Gastroesophageal sphincter (tissue), 3 donors: ENCODE measurements around the gene CCDC150.
"Not testable (repeated sequence)": the region's sequence is repeated elsewhere in the genome, so short reads cannot be mapped to it uniquely, and the experiment has no call there.

Experiments used
- EP300 ChIP-seq: sonication (generic); formaldehyde crosslinking; IDR thresholded peaks from one replicate; pipeline ENCODE4 v1.6.1; 2017; ENCODE audit warnings: antibody characterized with exemption, mild to moderate bottlenecking
- POLR2A ChIP-seq, 2 donors: fragments of 450-650 bp; IDR thresholded peaks; one replicate each; pipeline ENCODE4 v1.6.1; 2017; ENCODE audit warnings: antibody characterized with exemption in 2 of 2, mild to moderate bottlenecking in 2 of 2, moderate library complexity in 1 of 2
- POLR2AphosphoS5 ChIP-seq: sonication (generic); formaldehyde crosslinking; IDR thresholded peaks from one replicate; pipeline ENCODE4 v1.6.1; 2017; ENCODE audit warnings: antibody characterized with exemption
- TF ChIP-seq, protein P1 (sequence below), 4 experiments: fragments of 200-600 bp in 2 of 4; fragments of 450-650 bp in 2 of 4; sonication (generic) in 1 of 4; IDR thresholded peaks; one replicate each; pipeline ENCODE4 v1.5.1; 2017 to 2019; ENCODE audit warnings: antibody characterized with exemption in 4 of 4, mild to moderate bottlenecking in 2 of 4, moderate library complexity in 2 of 4

DNA sequence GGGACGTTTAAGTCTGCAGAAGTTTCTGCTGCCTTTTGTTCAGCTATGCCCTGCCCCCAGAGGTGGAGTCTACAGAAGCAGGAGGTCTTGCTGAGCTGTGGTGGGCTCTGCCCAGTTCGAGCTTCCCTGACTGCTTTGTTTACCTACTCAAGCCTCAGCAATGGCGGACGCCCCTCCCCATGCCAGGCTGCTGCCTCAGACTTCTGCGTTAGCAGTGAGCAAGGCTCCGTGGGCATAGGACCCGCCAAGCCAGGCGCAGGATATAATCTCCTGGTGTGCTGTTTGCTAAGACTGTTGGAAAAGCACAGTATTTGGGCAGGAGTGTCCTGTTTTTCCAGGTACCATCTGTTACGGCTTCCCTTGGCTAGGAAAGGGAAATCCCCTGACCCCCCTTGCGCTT, 70.5 kb downstream of the CCDC150 start:
- not testable (repeated sequence) for TF ChIP-seq POLR2A (IDR thresholded peaks at IDR 0.05); POLR2AphosphoS5; EP300
- TF ChIP-seq, protein P1, sequence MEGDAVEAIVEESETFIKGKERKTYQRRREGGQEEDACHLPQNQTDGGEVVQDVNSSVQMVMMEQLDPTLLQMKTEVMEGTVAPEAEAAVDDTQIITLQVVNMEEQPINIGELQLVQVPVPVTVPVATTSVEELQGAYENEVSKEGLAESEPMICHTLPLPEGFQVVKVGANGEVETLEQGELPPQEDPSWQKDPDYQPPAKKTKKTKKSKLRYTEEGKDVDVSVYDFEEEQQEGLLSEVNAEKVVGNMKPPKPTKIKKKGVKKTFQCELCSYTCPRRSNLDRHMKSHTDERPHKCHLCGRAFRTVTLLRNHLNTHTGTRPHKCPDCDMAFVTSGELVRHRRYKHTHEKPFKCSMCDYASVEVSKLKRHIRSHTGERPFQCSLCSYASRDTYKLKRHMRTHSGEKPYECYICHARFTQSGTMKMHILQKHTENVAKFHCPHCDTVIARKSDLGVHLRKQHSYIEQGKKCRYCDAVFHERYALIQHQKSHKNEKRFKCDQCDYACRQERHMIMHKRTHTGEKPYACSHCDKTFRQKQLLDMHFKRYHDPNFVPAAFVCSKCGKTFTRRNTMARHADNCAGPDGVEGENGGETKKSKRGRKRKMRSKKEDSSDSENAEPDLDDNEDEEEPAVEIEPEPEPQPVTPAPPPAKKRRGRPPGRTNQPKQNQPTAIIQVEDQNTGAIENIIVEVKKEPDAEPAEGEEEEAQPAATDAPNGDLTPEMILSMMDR (IDR thresholded peaks at IDR 0.05) = not testable (repeated sequence)
